Panc1 (cell line): ENCODE measurements around the gene MYH4. TPM values are rescaled to one million over a fixed set of nuclear protein-coding genes. Genes with fewer than 3 reads are reported as not detected.

ENCODE experiments used
- ATAC-seq: fragments of 200-7000 bp; cut with Tn5 transposase; 2 replicates; pipeline ENCODE4 v1.9.1; 2020; ENCODE audit warnings: mild to moderate bottlenecking, moderate library complexity
- BruUV-seq: library from RNA; stranded (reverse); fragments of 400-500 nt; replicated peaks from 2 replicates; lab custom pipeline; 2021; lab: Mats Ljungman, UMichigan
- CTCF ChIA-PET: fragments of 300-600 bp; sonication (Branson Sonifier 250); formaldehyde crosslinking; loops from one replicate; lab custom pipeline; 2022; ENCODE audit warnings: antibody characterized with exemption; lab: Charles Lee
- POLR2A ChIA-PET: fragments of 300-600 bp; sonication (Branson Sonifier 250); formaldehyde crosslinking; loops from one replicate; lab custom pipeline; 2022; ENCODE audit warnings: antibody characterized with exemption; lab: Charles Lee
- DNase-seq: peaks from one replicate; pipeline ENCODE4 v3.0.0-alpha.2; 2010; ENCODE audit warnings: low read depth, low spot score
- H3K27ac ChIP-seq: 2 replicates; pipeline ENCODE4 v1.5.1; 2011; ENCODE audit warnings: mild to moderate bottlenecking, low read length, inconsistent platforms
- H3K27me3 ChIP-seq: fragments of 200-500 bp; sonication (Bioruptor generic); 2 replicates; pipeline ENCODE4 v1.6.0; 2014; ENCODE audit warnings: low read length, inconsistent platforms; ENCODE audit not compliant: control insufficient read depth, insufficient read depth
- H3K36me3 ChIP-seq: fragments of 200-500 bp; sonication (Bioruptor generic); 2 replicates; pipeline ENCODE4 v1.5.1; 2014; ENCODE audit warnings: inconsistent platforms, mild to moderate bottlenecking, low read length, moderate library complexity; ENCODE audit not compliant: control insufficient read depth, insufficient read depth
- H3K4me1 ChIP-seq: 2 replicates; pipeline ENCODE4 v1.5.1; 2011; ENCODE audit warnings: inconsistent platforms, mild to moderate bottlenecking, low read length, moderate library complexity; ENCODE audit not compliant: control insufficient read depth, insufficient read depth
- H3K4me3 ChIP-seq, 2 experiments: 2 replicates each; pipeline ENCODE4 v1.5.1; 2011 to 2012; ENCODE audit warnings: low read depth in 2 of 2, low read length in 2 of 2, mild to moderate bottlenecking in 2 of 2, inconsistent platforms in 1 of 2, moderate library complexity in 1 of 2
- H3K9me3 ChIP-seq: fragments of 200-500 bp; sonication (Bioruptor generic); 2 replicates; pipeline ENCODE4 v1.5.1; 2014; ENCODE audit warnings: low read depth, mild to moderate bottlenecking, inconsistent platforms, low read length, moderate library complexity; ENCODE audit not compliant: control insufficient read depth, insufficient read depth
- POLR2AphosphoS5 ChIP-seq: IDR thresholded peaks from 2 replicates; pipeline ENCODE4 v1.6.1; 2012; ENCODE audit warnings: mild to moderate bottlenecking, low read depth, low read length, moderate library complexity
- REST ChIP-seq, 2 experiments: IDR thresholded peaks; 2 replicates each; pipeline ENCODE4 v1.6.1; 2011 to 2012; ENCODE audit warnings: low read depth in 2 of 2, control low read depth in 1 of 2, low read length in 1 of 2, mild to moderate bottlenecking in 1 of 2, moderate library complexity in 1 of 2; ENCODE audit not compliant: insufficient read depth in 1 of 2
- SIN3A ChIP-seq: IDR thresholded peaks from 2 replicates; pipeline ENCODE4 v1.6.1; 2012; ENCODE audit warnings: low read depth, mild to moderate bottlenecking, low read length, moderate library complexity, borderline replicate concordance; ENCODE audit not compliant: insufficient read depth
- TCF7L2 ChIP-seq: IDR thresholded peaks from 2 replicates; pipeline ENCODE4 v1.6.1; 2011; ENCODE audit warnings: mild to moderate bottlenecking, low read depth, low read length, inconsistent platforms
- in situ Hi-C: cut with HindIII; loops from 2 replicates; pipeline ENCODE4 v1.10.0; 2016; ENCODE audit warnings: low sequenced_read_pairs, low pct_unique_long_range_greater_than_20kb
- intact Hi-C: fragments of 100-400 bp; cut with micrococcal nuclease; formaldehyde crosslinking; loops from one replicate; pipeline ENCODE4 v1.10.0; 2022; ENCODE audit not compliant: unreplicated experiment
- total RNA-seq: library from RNA; stranded (reverse); gene quantifications from one replicate; pipeline ENCODE4 v1.2.1, GENCODE V29; 2021; ENCODE audit not compliant: unreplicated experiment
- TF ChIP-seq, protein P1 (sequence below): fragments of 450-650 bp; IDR thresholded peaks from 2 replicates; pipeline ENCODE4 v1.5.1; 2017; ENCODE audit warnings: mild to moderate bottlenecking

The MYH4 gene
- total RNA-seq, 1 experiment from 2014 or later: not detected

DNA sequence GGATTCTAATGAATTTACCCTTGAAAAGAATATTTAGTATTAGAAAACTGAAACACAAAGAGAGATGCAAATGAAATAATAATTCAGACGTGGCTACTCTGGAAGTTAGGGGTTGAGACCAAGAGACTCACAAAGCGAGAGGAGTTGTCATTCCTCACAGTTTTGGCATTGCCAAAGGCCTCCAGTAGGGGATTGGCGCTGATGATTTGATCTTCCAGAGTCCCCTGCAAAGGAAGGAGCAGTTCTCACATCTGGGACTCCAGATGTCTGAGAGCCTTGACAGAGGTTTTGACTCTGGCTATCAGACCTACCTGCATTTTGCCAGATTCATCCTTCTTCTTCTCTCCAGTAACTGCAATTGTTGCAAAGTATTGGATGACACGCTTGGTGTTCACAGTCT lies 54.2 kb downstream of the MYH4 start:
- no peak overlapping the region for H3K27ac ChIP-seq
- DNase-seq: no peak
- no TSS peak for BruUV-seq
- ChIA-PET POLR2A (no interaction called here), CTCF (no interaction called here)
- no peaks in the 10 kb centered on the region for H3K36me3 ChIP-seq
- H3K27me3 ChIP-seq: no peaks in the 10 kb centered on the region
- no peaks in the 10 kb centered on the region for H3K4me1 ChIP-seq
- no peak overlapping the region for H3K4me3 ChIP-seq
- H3K9me3 ChIP-seq: no peaks in the 10 kb centered on the region
- intact Hi-C loops: no loop called here
- no peak for ATAC-seq
- in situ Hi-C loops: no loop called here
- TF ChIP-seq POLR2AphosphoS5 (no peak), REST (IDR thresholded peaks at IDR 0.05; ENCODE audit: insufficient read depth in 1 of 2, low read depth in 2 of 2, low read length in 1 of 2) (no peak), TCF7L2 (no peak), SIN3A (no peak)
- TF ChIP-seq, protein P1, sequence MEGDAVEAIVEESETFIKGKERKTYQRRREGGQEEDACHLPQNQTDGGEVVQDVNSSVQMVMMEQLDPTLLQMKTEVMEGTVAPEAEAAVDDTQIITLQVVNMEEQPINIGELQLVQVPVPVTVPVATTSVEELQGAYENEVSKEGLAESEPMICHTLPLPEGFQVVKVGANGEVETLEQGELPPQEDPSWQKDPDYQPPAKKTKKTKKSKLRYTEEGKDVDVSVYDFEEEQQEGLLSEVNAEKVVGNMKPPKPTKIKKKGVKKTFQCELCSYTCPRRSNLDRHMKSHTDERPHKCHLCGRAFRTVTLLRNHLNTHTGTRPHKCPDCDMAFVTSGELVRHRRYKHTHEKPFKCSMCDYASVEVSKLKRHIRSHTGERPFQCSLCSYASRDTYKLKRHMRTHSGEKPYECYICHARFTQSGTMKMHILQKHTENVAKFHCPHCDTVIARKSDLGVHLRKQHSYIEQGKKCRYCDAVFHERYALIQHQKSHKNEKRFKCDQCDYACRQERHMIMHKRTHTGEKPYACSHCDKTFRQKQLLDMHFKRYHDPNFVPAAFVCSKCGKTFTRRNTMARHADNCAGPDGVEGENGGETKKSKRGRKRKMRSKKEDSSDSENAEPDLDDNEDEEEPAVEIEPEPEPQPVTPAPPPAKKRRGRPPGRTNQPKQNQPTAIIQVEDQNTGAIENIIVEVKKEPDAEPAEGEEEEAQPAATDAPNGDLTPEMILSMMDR: no peak

GRCh38 chr17:10403589-10403988 lies 65.8 kb downstream of the MYH4 start:
- POLR2A ChIA-PET: no interaction called here
- in situ Hi-C loops: no loop called here
- TF ChIP-seq, protein P1: no peak
- TF ChIP-seq TCF7L2 (no peak), POLR2AphosphoS5 (no peak), SIN3A (no peak), REST (IDR thresholded peaks at IDR 0.05; ENCODE audit: insufficient read depth in 1 of 2, low read depth in 2 of 2, low read length in 1 of 2) (no peak)
- no peak for DNase-seq
- Histone ChIP-seq H3K4me1 (no peaks in the 10 kb centered on the region), H3K36me3 (no peaks in the 10 kb centered on the region), H3K9me3 (no peaks in the 10 kb centered on the region), H3K27me3 (no peaks in the 10 kb centered on the region), H3K27ac (no peak overlapping the region), H3K4me3 (no peak overlapping the region)
- CTCF ChIA-PET: no interaction called here
- intact Hi-C loops: no loop called here
- BruUV-seq: no TSS peak
- no peak for ATAC-seq
